GM21717 (cell line): ENCODE data around the gene NEIL1.
"Not testable (repeated sequence)": the region's sequence is repeated elsewhere in the genome, so short reads cannot be mapped to it uniquely, and the experiment has no call there.

ENCODE experiments used
- ATAC-seq: cut with Tn5 transposase; IDR thresholded peaks from one replicate; pipeline ENCODE4 v1.9.1; 2021; ENCODE audit warnings: mild to moderate bottlenecking, moderate library complexity; ENCODE audit not compliant: unreplicated experiment

NEIL1 gene

DNA sequence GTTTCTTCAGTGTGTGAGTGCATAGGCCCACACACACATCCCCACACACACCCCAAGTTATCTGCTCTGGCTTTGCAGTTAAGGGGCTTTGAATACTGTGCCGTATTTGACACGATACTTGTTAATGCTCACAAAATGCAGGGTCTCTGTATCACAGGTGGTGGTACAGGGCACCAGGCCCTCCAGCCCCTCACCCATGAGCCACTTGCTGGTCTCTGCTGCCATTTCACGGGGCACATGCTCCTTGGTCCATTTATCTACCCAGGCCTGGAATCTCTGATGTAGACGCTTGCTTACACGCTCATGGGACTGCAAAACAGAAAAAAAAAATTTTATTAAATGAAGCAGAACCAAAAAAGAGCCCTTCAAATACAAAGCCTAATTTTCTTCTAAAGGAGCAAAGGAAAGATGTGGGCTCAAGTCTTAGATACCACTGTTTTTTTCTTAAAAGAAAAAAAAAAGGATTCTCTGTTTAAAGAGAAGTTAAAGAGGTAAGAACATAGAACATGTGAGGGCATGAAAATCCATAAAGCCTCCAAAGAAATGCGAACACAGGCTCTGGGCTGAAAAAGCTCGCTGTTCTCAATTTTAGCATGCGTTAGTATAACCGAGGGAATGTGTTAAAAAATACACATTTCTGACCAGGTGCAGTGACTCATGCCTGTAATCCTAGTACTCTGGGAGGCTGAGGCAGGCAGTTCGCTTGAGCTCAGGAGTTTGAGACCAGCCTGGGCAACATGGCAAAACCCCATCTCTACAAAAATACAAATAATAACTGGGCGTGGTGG is 25.3 kb downstream of the NEIL1 start:
- ATAC-seq = no peak

- no peak for ATAC-seq
These were observed 33.9 kb downstream of the NEIL1 start for GRCh38 chr15:75380773-75381172.

GRCh38 chr15:75383986-75384385 is 37.1 kb downstream of the NEIL1 start:
- ATAC-seq = not testable (repeated sequence)

GRCh38 chr15:75389791-75390382 is 43.0 kb downstream of the NEIL1 start:
- ATAC-seq = no peak

DNA sequence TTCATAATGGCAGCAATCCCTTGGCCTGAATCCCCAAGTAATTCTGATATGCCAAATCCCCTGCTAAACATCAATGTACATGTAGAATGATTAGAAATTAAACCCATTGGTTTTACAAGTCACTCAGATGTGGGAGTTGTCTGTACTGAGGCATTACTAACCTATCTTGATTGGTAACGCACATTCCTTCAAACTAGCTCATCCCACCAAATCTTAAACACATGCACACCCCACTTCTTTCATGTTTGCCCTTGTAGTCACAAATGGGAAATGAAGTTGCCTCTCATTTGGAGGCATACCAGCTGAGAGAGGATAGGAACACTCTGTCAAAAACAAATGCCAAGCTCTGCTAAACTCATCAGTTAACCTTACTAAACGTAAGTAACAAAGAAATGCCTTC is 50.7 kb downstream of the NEIL1 start:
- ATAC-seq = no peak

- no peak for ATAC-seq
These were observed 57.1 kb downstream of the NEIL1 start for GRCh38 chr15:75403892-75404291.
